ENCODE data around the gene PTH1R.
"Not testable (repeated sequence)": the region's sequence is repeated elsewhere in the genome, so short reads cannot be mapped to it uniquely, and the experiment has no call there.

PTH1R gene

GRCh38 chr3:46899151-46900006, 21.9 kb downstream of the PTH1R start:
- no peak for DNase-seq (ENCODE audit: low read depth in 2 of 2)

GRCh38 chr3:46900007-46900292, 22.4 kb downstream of the PTH1R start:
- DNase-seq (ENCODE audit: low read depth in 2 of 2) = no peak

GRCh38 chr3:46900356-46900755, 22.8 kb downstream of the PTH1R start:
- DNase-seq (ENCODE audit: low read depth in 2 of 2) = no peak

GRCh38 chr3:46901061-46901460, 23.5 kb downstream of the PTH1R start:
- DNase-seq (ENCODE audit: low read depth in 2 of 2) = no peak

- no peak for DNase-seq (ENCODE audit: low read depth in 2 of 2)
Observed at GRCh38 chr3:46901591-46902187, 24.2 kb downstream of the PTH1R start.

- DNase-seq (ENCODE audit: low read depth in 2 of 2) = no peak
Observed at GRCh38 chr3:46902188-46902631, 24.7 kb downstream of the PTH1R start.

GRCh38 chr3:46903341-46904302, 26.1 kb downstream of the PTH1R start:
- DNase-seq (ENCODE audit: low read depth in 2 of 2) = no peak

GRCh38 chr3:46904303-46905212, 27.0 kb downstream of the PTH1R start:
- no peak for DNase-seq (ENCODE audit: low read depth in 2 of 2)

GRCh38 chr3:46905213-46905560, 27.7 kb downstream of the PTH1R start:
- DNase-seq (ENCODE audit: low read depth in 2 of 2) = no peak

- DNase-seq (ENCODE audit: low read depth in 2 of 2) = no peak
Observed at GRCh38 chr3:46905661-46906451, 28.3 kb downstream of the PTH1R start.

- DNase-seq (ENCODE audit: low read depth in 2 of 2) = no peak
Observed at GRCh38 chr3:46906471-46907058, 29.0 kb downstream of the PTH1R start.

GRCh38 chr3:46907271-46907670, 29.8 kb downstream of the PTH1R start:
- no peak for DNase-seq (ENCODE audit: low read depth in 2 of 2)

- no peak for DNase-seq (ENCODE audit: low read depth in 2 of 2)
Observed at GRCh38 chr3:46907960-46908293, 30.4 kb downstream of the PTH1R start.

- DNase-seq (ENCODE audit: low read depth in 2 of 2) = no peak
Observed at GRCh38 chr3:46908294-46908985, 30.9 kb downstream of the PTH1R start.

GRCh38 chr3:46908986-46909534, 31.5 kb downstream of the PTH1R start:
- no peak for DNase-seq (ENCODE audit: low read depth in 2 of 2)

- peak; percentile 71 to 74 for DNase-seq (ENCODE audit: low read depth in 2 of 2)
Observed at GRCh38 chr3:46909535-46910161, 32.1 kb downstream of the PTH1R start.

GRCh38 chr3:46910166-46910760, 32.7 kb downstream of the PTH1R start:
- no peak for DNase-seq (ENCODE audit: low read depth in 2 of 2)

GRCh38 chr3:46910914-46911313, 33.4 kb downstream of the PTH1R start:
- DNase-seq (ENCODE audit: low read depth in 2 of 2) = not testable (repeated sequence)
